Measurements from ENCODE around the gene AAMP. TPM values are rescaled to one million over a fixed set of nuclear protein-coding genes. Genes with fewer than 3 reads are reported as not detected.
A peak's percentile ranks its signal among the peaks of the same experiment; 100 is the strongest.

AAMP gene
- total and polyA plus RNA-seq, 7 donors: 52.7 to 120 (median 70.6) TPM

GRCh38 chr2:218289639-218290315 lies 19.8 kb upstream of the AAMP start:
- WGBS, 3 donors: 21 to 32% (median 26%) methylated on average over 6 of the region's 6 CpGs
- H3K4me1 ChIP-seq: peaks cover 59% of the 10 kb centered on the region
- intact Hi-C loops (cut with DNase I): loop anchor here (5.0 to 10.0 kb wide), 5 partner anchors 108 to 375 kb away; partner anchors contain the start of genes CNOT9 (in 1 of the 2), CTDSP1 (in 1 of the 2) and USP37 (in 1 of the 2)
- TF ChIP-seq, protein P1, sequence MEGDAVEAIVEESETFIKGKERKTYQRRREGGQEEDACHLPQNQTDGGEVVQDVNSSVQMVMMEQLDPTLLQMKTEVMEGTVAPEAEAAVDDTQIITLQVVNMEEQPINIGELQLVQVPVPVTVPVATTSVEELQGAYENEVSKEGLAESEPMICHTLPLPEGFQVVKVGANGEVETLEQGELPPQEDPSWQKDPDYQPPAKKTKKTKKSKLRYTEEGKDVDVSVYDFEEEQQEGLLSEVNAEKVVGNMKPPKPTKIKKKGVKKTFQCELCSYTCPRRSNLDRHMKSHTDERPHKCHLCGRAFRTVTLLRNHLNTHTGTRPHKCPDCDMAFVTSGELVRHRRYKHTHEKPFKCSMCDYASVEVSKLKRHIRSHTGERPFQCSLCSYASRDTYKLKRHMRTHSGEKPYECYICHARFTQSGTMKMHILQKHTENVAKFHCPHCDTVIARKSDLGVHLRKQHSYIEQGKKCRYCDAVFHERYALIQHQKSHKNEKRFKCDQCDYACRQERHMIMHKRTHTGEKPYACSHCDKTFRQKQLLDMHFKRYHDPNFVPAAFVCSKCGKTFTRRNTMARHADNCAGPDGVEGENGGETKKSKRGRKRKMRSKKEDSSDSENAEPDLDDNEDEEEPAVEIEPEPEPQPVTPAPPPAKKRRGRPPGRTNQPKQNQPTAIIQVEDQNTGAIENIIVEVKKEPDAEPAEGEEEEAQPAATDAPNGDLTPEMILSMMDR (IDR thresholded peaks at IDR 0.05): no peak
- no peaks in the 10 kb centered on the region for H3K27me3 ChIP-seq (ENCODE audit: insufficient read depth in 3 of 3, low read length in 2 of 3)
- H3K27ac ChIP-seq: peak overlapping the region; percentile 96
- peak overlapping the region; percentile 93 for H3K4me3 ChIP-seq
- H3K9me3 ChIP-seq: no peaks in the 10 kb centered on the region
- ATAC-seq (peak in 1 of 4 donors; percentile 21), DNase-seq (no peak)
- no peaks in the 10 kb centered on the region for H3K36me3 ChIP-seq (ENCODE audit: insufficient read depth in 1 of 2, low read depth in 1 of 2)

DNA sequence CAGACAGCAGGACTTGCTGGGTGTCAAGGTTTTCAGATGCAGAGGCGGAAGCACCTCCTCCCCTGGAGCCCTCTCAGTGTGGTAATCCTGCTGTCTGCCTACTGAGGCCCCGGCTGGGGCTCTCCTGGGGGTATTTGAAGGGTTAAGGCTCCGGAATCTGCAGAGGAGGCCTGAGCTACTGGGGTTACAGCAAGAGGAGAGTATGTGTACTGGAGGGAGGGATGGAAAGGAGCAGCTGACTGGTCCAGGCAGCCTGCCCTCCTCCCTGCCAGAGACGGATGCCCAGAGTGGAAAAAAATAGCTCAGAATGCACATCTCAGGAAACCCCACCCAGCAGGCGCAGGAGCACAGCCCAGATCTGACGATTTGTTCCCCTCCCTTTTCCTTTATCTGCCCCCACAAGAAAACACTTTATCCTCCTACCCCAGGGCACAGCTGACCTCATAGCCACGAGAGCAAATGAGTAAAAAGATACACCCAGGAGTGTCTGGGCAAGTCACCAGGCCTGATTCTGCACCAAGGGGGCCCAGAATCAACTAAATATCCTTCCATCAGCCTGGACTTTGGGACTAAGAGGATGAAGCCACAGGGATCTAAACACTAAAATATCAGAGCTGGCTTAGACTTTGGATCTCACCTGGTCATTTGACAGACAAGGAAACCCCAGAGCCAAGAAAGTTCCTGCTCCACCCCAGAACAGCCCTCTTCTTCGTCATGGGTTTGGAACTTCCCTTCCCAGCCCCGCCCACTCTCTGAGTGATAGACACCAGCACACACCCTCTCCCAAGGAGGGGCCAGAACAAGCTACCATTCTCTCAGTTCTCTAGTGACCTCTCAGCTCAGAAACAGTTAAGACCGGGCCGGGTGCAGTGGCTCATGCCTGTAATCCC lies 16.9 kb upstream of the AAMP start:
- peaks cover 0 to 17% of the 10 kb centered on the region in 2 donors for H3K36me3 ChIP-seq (ENCODE audit: insufficient read depth in 1 of 2, low read depth in 1 of 2)
- peak overlapping the region; percentile 96 for H3K27ac ChIP-seq
- H3K4me3 ChIP-seq: peak overlapping the region; percentile 74
- ATAC-seq (peak; percentile 79 to 84 (median 80)), DNase-seq (peak; percentile 90 to 94)
- 1% methylated on average over 11 of the region's 11 CpGs for WGBS, 3 donors
- no peaks in the 10 kb centered on the region for H3K27me3 ChIP-seq (ENCODE audit: insufficient read depth in 3 of 3, low read length in 2 of 3)
- no peaks in the 10 kb centered on the region for H3K9me3 ChIP-seq
- TF ChIP-seq, protein P1 (IDR thresholded peaks at IDR 0.05): no peak
- H3K4me1 ChIP-seq: peaks cover 89% of the 10 kb centered on the region
- intact Hi-C loops (cut with DNase I): no loop called here

GRCh38 chr2:218285604-218286003 lies 15.7 kb upstream of the AAMP start:
- intact Hi-C loops (cut with DNase I): loop anchor here in 1 of 2 donors (1.0 kb wide), 1 partner anchor 12 kb away; no protein-coding TSS in a partner anchor
- 9 to 18% (median 15%) methylated on average over 6 of the region's 6 CpGs for WGBS, 3 donors
- DNase-seq (peak; percentile 74 to 91), ATAC-seq (peak; percentile 62 to 73 (median 68))
- Histone ChIP-seq H3K36me3 (ENCODE audit: insufficient read depth in 1 of 2, low read depth in 1 of 2) (peaks cover 0 to 27% of the 10 kb centered on the region in 2 donors), H3K9me3 (no peaks in the 10 kb centered on the region), H3K27ac (peak overlapping the region; percentile 96), H3K4me1 (peaks cover 88% of the 10 kb centered on the region), H3K27me3 (ENCODE audit: insufficient read depth in 3 of 3, low read length in 2 of 3) (no peaks in the 10 kb centered on the region), H3K4me3 (peak overlapping the region; percentile 74)
- TF ChIP-seq, protein P1 (IDR thresholded peaks at IDR 0.05): no peak

GRCh38 chr2:218284106-218284811 lies 14.3 kb upstream of the AAMP start:
- Histone ChIP-seq H3K27me3 (ENCODE audit: insufficient read depth in 3 of 3, low read length in 2 of 3) (no peaks in the 10 kb centered on the region), H3K27ac (peak overlapping the region; percentile 96), H3K4me1 (peaks cover 75% of the 10 kb centered on the region), H3K9me3 (no peaks in the 10 kb centered on the region), H3K36me3 (ENCODE audit: insufficient read depth in 1 of 2, low read depth in 1 of 2) (peaks cover 5 to 41% of the 10 kb centered on the region in 2 donors), H3K4me3 (peak overlapping the region; percentile 74)
- WGBS, 3 donors: 38 to 61% (median 42%) methylated on average over 14 to 16 of the region's 16 CpGs
- DNase-seq: peak; percentile 71 to 83
- intact Hi-C loops (cut with DNase I): no loop called here
- peak; percentile 39 to 57 (median 52) for ATAC-seq
- TF ChIP-seq, protein P1 (IDR thresholded peaks at IDR 0.05): no peak

Measured in psoas muscle (tissue), 8 donors.